Activated naive CD8-positive, alpha-beta T cell treated with anti-CD3 and anti-CD28 coated beads for 36 hours (primary cell): Measurements from ENCODE around the gene TSPYL1. TPM values are rescaled to one million over a fixed set of nuclear protein-coding genes. Genes with fewer than 3 reads are reported as not detected.
A peak's percentile ranks its signal among the peaks of the same experiment; 100 is the strongest.
"Not testable (repeated sequence)": the region's sequence is repeated elsewhere in the genome, so short reads cannot be mapped to it uniquely, and the experiment has no call there.

Experiments used
- DNase-seq: peaks from one replicate; pipeline ENCODE4 v3.0.0; 2021
- H3K27ac Mint-ChIP-seq: one replicate; pipeline ENCODE4 v1.8.0; 2022; ENCODE audit warnings: mild to moderate bottlenecking, moderate library complexity, mixed read lengths
- H3K27me3 Mint-ChIP-seq: one replicate; pipeline ENCODE4 v1.8.0; 2022; ENCODE audit warnings: mild to moderate bottlenecking, mixed read lengths
- H3K36me3 Mint-ChIP-seq: one replicate; pipeline ENCODE4 v1.8.0; 2021; ENCODE audit warnings: mild to moderate bottlenecking, mixed read lengths
- H3K4me1 Mint-ChIP-seq: one replicate; pipeline ENCODE4 v1.8.0; 2021; ENCODE audit warnings: mixed read lengths
- H3K4me3 Mint-ChIP-seq: one replicate; pipeline ENCODE4 v1.8.0; 2022; ENCODE audit warnings: mild to moderate bottlenecking, moderate library complexity, mixed read lengths
- H3K9me3 Mint-ChIP-seq: one replicate; pipeline ENCODE4 v1.8.0; 2022; ENCODE audit warnings: mixed read lengths
- total RNA-seq, 2 experiments: library from RNA; stranded (reverse); gene quantifications; one replicate each; pipeline ENCODE4 v1.2.3, GENCODE V29; 2021

The TSPYL1 gene
- 10 to 100 TPM; 45.4 to 46.0 TPM for total RNA-seq

- Mint-ChIP-seq H3K27me3 (no peaks in the 10 kb centered on the region), H3K4me3 (peak within 1 kb of the TSS; percentile 100), H3K36me3 (peaks cover 45% of the 10 kb centered on the region), H3K27ac (peak within 1 kb of the TSS; percentile 97), H3K9me3 (no peaks in the 10 kb centered on the region), H3K4me1 (peaks cover 38% of the 10 kb centered on the region)
- peak; percentile 92 for DNase-seq
Measured at GRCh38 chr6:116279232-116280160, at the start of gene TSPYL1. TSPYL1 (minus strand) TSS chr6:116279930; CDS start chr6:116279830, 100 bp downstream.

DNA sequence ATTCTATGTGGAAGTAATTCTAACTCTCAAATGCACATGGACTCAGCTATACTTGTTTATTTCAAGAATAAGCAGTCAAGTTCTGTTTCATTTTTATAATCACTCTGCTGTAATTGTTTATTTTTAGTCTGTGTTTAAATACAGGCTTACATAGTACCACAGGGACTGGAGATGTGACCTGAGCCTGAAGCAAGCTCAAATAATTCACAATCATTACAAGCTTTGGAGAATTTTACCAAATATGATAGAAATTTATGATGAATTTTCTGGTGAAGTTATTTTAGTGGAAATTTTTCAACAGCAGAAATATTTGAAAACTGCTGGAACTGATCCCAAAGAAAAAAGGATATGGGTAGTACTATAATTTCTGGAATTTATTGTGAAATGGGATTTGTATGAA is 49.4 kb upstream of the TSPYL1 start:
- Mint-ChIP-seq H3K4me1 (no peaks in the 10 kb centered on the region), H3K36me3 (no peaks in the 10 kb centered on the region), H3K4me3 (no peak overlapping the region), H3K9me3 (peaks cover 4% of the 10 kb centered on the region), H3K27me3 (no peaks in the 10 kb centered on the region), H3K27ac (no peak overlapping the region)
- no peak for DNase-seq

DNA sequence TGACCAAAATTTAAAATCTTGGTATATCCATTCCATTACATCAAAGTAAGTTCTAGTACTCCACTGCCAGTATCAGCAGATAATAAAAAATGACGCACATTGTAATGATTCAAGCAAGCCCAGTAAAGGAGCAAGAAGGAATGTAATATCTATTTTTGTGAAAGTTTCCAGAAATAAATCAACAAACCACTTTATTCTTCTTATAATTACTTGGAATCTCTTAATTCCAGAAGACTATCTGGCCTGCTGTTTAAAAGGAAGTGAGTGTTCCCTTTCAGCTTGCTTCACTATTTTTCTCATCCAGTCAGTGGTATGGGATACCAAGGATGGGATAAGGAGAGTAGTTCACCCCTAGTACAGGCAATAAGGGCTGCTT is 48.8 kb upstream of the TSPYL1 start:
- DNase-seq: no peak
- H3K9me3 Mint-ChIP-seq: peaks cover 4% of the 10 kb centered on the region
- H3K4me1 Mint-ChIP-seq: no peaks in the 10 kb centered on the region

GRCh38 chr6:116327803-116328527 is 48.2 kb upstream of the TSPYL1 start:
- Mint-ChIP-seq H3K4me1 (no peaks in the 10 kb centered on the region), H3K36me3 (no peaks in the 10 kb centered on the region), H3K4me3 (no peak overlapping the region), H3K27me3 (no peaks in the 10 kb centered on the region), H3K9me3 (peaks cover 2% of the 10 kb centered on the region), H3K27ac (no peak overlapping the region)
- DNase-seq: no peak

More for the DNA sequence above, 48.8 kb upstream of the TSPYL1 start:
- Mint-ChIP-seq H3K36me3 (no peaks in the 10 kb centered on the region), H3K27ac (no peak overlapping the region), H3K4me3 (no peak overlapping the region), H3K27me3 (no peaks in the 10 kb centered on the region)

GRCh38 chr6:116326996-116327395 is 47.3 kb upstream of the TSPYL1 start:
- Mint-ChIP-seq H3K4me3 (no peak overlapping the region), H3K9me3 (no peaks in the 10 kb centered on the region), H3K36me3 (no peaks in the 10 kb centered on the region), H3K4me1 (no peaks in the 10 kb centered on the region), H3K27me3 (no peaks in the 10 kb centered on the region), H3K27ac (no peak overlapping the region)
- DNase-seq: no peak

GRCh38 chr6:116326181-116326671 is 46.5 kb upstream of the TSPYL1 start:
- H3K36me3 Mint-ChIP-seq: no peaks in the 10 kb centered on the region

GRCh38 chr6:116325634-116326132 is 46.0 kb upstream of the TSPYL1 start:
- not testable (repeated sequence) for H3K27ac Mint-ChIP-seq, H3K27me3 Mint-ChIP-seq, H3K4me3 Mint-ChIP-seq, DNase-seq, H3K9me3 Mint-ChIP-seq, H3K4me1 Mint-ChIP-seq, H3K36me3 Mint-ChIP-seq

More at GRCh38 chr6:116326181-116326671, 46.5 kb upstream of the TSPYL1 start:
- H3K27me3 Mint-ChIP-seq: no peaks in the 10 kb centered on the region
- H3K4me3 Mint-ChIP-seq: no peak overlapping the region
- no peak overlapping the region for H3K27ac Mint-ChIP-seq
- H3K4me1 Mint-ChIP-seq: no peaks in the 10 kb centered on the region
- no peak for DNase-seq
- H3K9me3 Mint-ChIP-seq: no peaks in the 10 kb centered on the region

- no peaks in the 10 kb centered on the region for H3K9me3 Mint-ChIP-seq
- no peaks in the 10 kb centered on the region for H3K4me1 Mint-ChIP-seq
- no peaks in the 10 kb centered on the region for H3K27me3 Mint-ChIP-seq
- no peak overlapping the region for H3K4me3 Mint-ChIP-seq
- H3K27ac Mint-ChIP-seq: no peak overlapping the region
- no peak for DNase-seq
- H3K36me3 Mint-ChIP-seq: no peaks in the 10 kb centered on the region
Measured at GRCh38 chr6:116323863-116324262, 44.1 kb upstream of the TSPYL1 start.

- H3K4me3 Mint-ChIP-seq, H3K27ac Mint-ChIP-seq, DNase-seq, H3K27me3 Mint-ChIP-seq, H3K9me3 Mint-ChIP-seq, H3K4me1 Mint-ChIP-seq, H3K36me3 Mint-ChIP-seq: not testable (repeated sequence)
Measured at GRCh38 chr6:116321933-116322332, 42.2 kb upstream of the TSPYL1 start.

GRCh38 chr6:116316772-116317467 is 37.2 kb upstream of the TSPYL1 start:
- Mint-ChIP-seq H3K9me3 (no peaks in the 10 kb centered on the region), H3K27ac (no peak overlapping the region), H3K27me3 (no peaks in the 10 kb centered on the region), H3K36me3 (no peaks in the 10 kb centered on the region), H3K4me3 (no peak overlapping the region), H3K4me1 (no peaks in the 10 kb centered on the region)
- DNase-seq: no peak

DNA sequence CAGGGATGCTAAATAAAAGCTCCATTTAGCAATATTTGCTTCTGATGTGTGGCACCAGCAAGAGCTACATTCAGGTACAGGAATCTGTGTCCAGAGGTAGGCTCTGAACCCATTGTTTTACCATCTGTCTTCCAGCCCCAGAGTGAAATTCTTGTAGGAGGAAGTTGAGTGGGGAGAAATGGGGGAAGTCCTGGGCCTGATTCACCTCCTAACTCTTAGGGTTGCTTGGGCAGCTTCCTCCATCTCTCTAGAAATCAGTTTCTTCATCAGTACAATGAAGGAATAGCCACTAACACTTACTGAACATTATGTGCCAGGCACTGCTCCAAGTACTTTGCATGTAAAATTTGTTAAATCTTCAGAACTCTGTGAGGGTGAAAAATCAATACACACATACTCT is 35.1 kb upstream of the TSPYL1 start:
- no peak for DNase-seq
- no peaks in the 10 kb centered on the region for H3K4me1 Mint-ChIP-seq
- H3K4me3 Mint-ChIP-seq: no peak overlapping the region
- no peaks in the 10 kb centered on the region for H3K9me3 Mint-ChIP-seq
- no peak overlapping the region for H3K27ac Mint-ChIP-seq
- peaks cover 7% of the 10 kb centered on the region for H3K36me3 Mint-ChIP-seq
- no peaks in the 10 kb centered on the region for H3K27me3 Mint-ChIP-seq

DNA sequence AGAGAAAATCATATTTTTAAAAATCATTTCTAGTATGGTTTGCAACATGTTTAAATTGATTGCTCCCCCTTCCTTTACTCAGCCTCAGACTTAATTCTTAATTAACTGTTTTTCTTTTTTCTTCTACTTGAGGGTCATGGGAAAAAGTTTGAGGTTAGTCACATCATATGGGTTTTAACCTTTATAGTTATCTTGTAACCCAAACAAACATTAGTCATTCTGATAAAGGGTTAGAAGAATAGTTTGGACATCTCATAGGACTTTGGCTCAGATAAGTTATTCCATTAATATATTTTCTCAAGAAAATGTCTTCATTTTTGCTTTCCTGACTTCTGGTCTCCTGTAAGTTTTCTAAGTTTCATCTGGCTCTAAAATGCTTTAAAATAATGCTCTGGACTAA is 34.5 kb upstream of the TSPYL1 start:
- peaks cover 7% of the 10 kb centered on the region for H3K36me3 Mint-ChIP-seq

GRCh38 chr6:116313101-116313776 is 33.5 kb upstream of the TSPYL1 start:
- Mint-ChIP-seq H3K27me3 (no peaks in the 10 kb centered on the region), H3K4me3 (no peak overlapping the region), H3K36me3 (peaks cover 7% of the 10 kb centered on the region), H3K27ac (no peak overlapping the region), H3K4me1 (no peaks in the 10 kb centered on the region), H3K9me3 (no peaks in the 10 kb centered on the region)
- no peak for DNase-seq

More for the DNA sequence above, 34.5 kb upstream of the TSPYL1 start:
- Mint-ChIP-seq H3K4me1 (no peaks in the 10 kb centered on the region), H3K4me3 (no peak overlapping the region), H3K27me3 (no peaks in the 10 kb centered on the region), H3K9me3 (no peaks in the 10 kb centered on the region), H3K27ac (no peak overlapping the region)
- no peak for DNase-seq

DNA sequence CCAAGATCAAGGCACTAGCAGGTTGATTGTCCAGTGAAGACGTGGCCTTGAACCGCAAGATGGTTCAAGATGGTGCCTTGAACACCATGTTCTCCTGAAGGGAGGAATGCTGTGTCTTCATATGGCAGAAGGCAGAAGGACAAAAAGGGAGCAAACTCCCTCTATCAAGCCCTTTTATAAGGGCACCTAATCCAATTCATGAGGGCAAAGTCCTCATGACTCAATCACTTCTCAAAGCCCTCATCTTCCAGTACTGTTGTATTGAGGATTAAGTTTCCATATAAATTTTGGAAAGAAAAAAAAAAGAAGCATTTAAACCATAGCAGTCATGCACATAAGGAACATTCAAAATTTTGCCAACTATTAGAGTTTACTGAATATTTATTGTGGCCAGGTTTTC is 29.9 kb upstream of the TSPYL1 start:
- H3K27ac Mint-ChIP-seq: no peak overlapping the region
- H3K9me3 Mint-ChIP-seq: no peaks in the 10 kb centered on the region
- H3K36me3 Mint-ChIP-seq: peaks cover 7% of the 10 kb centered on the region
- no peak overlapping the region for H3K4me3 Mint-ChIP-seq
- no peaks in the 10 kb centered on the region for H3K4me1 Mint-ChIP-seq
- no peaks in the 10 kb centered on the region for H3K27me3 Mint-ChIP-seq
- no peak for DNase-seq
